Tibial nerve (tissue), 4 donors: ENCODE results near the gene PPP1R12A. TPM values are rescaled to one million over a fixed set of nuclear protein-coding genes. Genes with fewer than 3 reads are reported as not detected.

Source experiments
- DNase-seq, 2 donors: peaks; one replicate each; pipeline ENCODE4 v3.0.0-alpha.2; 2019; ENCODE audit warnings: low spot score in 2 of 2
- H3K27ac ChIP-seq, 4 donors: fragments of 200-600 bp; sonication (generic) in 3 of 4; one replicate each; pipeline ENCODE4 v1.5.1; 2017 to 2019; ENCODE audit warnings: mild to moderate bottlenecking in 1 of 4
- H3K27me3 ChIP-seq, 2 donors: fragments of 200-600 bp; sonication (generic) in 1 of 2; one replicate each; pipeline versions ENCODE4 v1.5.1 to v1.6.0; 2017 to 2019
- H3K36me3 ChIP-seq, 3 donors: fragments of 200-600 bp; sonication (generic); one replicate each; pipeline ENCODE4 v1.5.1; 2018 to 2019
- H3K4me1 ChIP-seq, 4 donors: fragments of 200-600 bp; sonication (generic) in 3 of 4; one replicate each; pipeline ENCODE4 v1.5.1; 2017 to 2019
- H3K4me3 ChIP-seq, 4 donors: fragments of 200-600 bp; sonication (generic) in 3 of 4; one replicate each; pipeline ENCODE4 v1.5.1; 2017 to 2019; ENCODE audit warnings: mild to moderate bottlenecking in 1 of 4, moderate library complexity in 1 of 4
- H3K9me3 ChIP-seq, 4 donors: fragments of 200-600 bp; sonication (generic) in 3 of 4; one replicate each; pipeline ENCODE4 v1.5.1; 2017 to 2019
- EP300 ChIP-seq, 2 donors: sonication (generic); formaldehyde crosslinking; IDR thresholded peaks; one replicate each; pipeline ENCODE4 v1.6.1; 2017; ENCODE audit warnings: antibody characterized with exemption in 2 of 2, mild to moderate bottlenecking in 1 of 2
- POLR2A ChIP-seq, 2 donors: fragments of 450-650 bp; IDR thresholded peaks; one replicate each; pipeline ENCODE4 v1.6.1; 2017; ENCODE audit warnings: antibody characterized with exemption in 2 of 2, mild to moderate bottlenecking in 2 of 2, moderate library complexity in 2 of 2
- WGBS, 2 donors: methylation state at CpG; one replicate each; pipeline ENCODE4 v1.1.5; 2018; 5-methylcytosine and 5-hydroxymethylcytosine counted together
- total RNA-seq, 4 donors: library from RNA; depleted of rRNA; stranded (reverse); fragments of >200 nt; gene quantifications; one replicate each; pipeline ENCODE4 v1.1.0, GENCODE V29; 2016
- TF ChIP-seq, protein P1 (sequence below), 5 experiments: fragments of 200-600 bp in 3 of 5; fragments of 450-650 bp in 2 of 5; sonication (generic) in 3 of 5; IDR thresholded peaks; one replicate each; pipeline ENCODE4 v1.5.1; 2016 to 2019; ENCODE audit warnings: antibody characterized with exemption in 5 of 5, mild to moderate bottlenecking in 3 of 5, moderate library complexity in 2 of 5

Gene PPP1R12A
- total RNA-seq, 4 donors from 2014 or later = 84.3 to 137 (median 99.6) TPM

DNA sequence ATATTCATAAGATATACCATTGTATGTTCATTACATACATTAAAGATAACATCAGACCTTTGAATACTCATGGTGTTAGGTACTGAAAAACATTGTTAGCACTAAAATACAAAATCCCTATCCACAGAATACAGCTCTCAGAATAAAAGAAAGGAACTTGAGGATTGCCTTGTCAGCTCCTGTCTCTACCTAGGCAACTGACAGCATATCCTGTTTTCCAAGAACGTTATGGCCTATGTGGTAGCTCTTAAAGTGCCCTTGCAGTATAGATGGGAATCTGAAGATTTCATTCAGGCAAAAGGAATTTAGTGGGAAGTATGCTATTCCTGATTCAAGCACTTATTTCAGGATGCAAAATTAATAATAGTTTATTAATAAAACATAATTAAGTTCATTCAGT lies 1.8 kb upstream of the PPP1R12A start:
- H3K4me3 ChIP-seq = peak overlapping the region in 1 of 4 donors; percentile 82
- peak overlapping the region in 2 of 4 donors; percentile 95 to 97 for H3K27ac ChIP-seq
- H3K27me3 ChIP-seq = no peaks in the 10 kb centered on the region
- no peaks in the 10 kb centered on the region for H3K9me3 ChIP-seq
- no peak for DNase-seq
- H3K36me3 ChIP-seq = no peaks in the 10 kb centered on the region
- H3K4me1 ChIP-seq = peaks cover 0 to 40% (median 14%) of the 10 kb centered on the region in 4 donors
- TF ChIP-seq POLR2A (IDR thresholded peaks at IDR 0.05) = no peak
- no peak for TF ChIP-seq EP300 (IDR thresholded peaks at IDR 0.05)
- TF ChIP-seq, protein P1, sequence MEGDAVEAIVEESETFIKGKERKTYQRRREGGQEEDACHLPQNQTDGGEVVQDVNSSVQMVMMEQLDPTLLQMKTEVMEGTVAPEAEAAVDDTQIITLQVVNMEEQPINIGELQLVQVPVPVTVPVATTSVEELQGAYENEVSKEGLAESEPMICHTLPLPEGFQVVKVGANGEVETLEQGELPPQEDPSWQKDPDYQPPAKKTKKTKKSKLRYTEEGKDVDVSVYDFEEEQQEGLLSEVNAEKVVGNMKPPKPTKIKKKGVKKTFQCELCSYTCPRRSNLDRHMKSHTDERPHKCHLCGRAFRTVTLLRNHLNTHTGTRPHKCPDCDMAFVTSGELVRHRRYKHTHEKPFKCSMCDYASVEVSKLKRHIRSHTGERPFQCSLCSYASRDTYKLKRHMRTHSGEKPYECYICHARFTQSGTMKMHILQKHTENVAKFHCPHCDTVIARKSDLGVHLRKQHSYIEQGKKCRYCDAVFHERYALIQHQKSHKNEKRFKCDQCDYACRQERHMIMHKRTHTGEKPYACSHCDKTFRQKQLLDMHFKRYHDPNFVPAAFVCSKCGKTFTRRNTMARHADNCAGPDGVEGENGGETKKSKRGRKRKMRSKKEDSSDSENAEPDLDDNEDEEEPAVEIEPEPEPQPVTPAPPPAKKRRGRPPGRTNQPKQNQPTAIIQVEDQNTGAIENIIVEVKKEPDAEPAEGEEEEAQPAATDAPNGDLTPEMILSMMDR (IDR thresholded peaks at IDR 0.05) = no peak
- 0 to 8% methylated on average over 1 of the region's 1 CpG for WGBS, 2 donors

DNA sequence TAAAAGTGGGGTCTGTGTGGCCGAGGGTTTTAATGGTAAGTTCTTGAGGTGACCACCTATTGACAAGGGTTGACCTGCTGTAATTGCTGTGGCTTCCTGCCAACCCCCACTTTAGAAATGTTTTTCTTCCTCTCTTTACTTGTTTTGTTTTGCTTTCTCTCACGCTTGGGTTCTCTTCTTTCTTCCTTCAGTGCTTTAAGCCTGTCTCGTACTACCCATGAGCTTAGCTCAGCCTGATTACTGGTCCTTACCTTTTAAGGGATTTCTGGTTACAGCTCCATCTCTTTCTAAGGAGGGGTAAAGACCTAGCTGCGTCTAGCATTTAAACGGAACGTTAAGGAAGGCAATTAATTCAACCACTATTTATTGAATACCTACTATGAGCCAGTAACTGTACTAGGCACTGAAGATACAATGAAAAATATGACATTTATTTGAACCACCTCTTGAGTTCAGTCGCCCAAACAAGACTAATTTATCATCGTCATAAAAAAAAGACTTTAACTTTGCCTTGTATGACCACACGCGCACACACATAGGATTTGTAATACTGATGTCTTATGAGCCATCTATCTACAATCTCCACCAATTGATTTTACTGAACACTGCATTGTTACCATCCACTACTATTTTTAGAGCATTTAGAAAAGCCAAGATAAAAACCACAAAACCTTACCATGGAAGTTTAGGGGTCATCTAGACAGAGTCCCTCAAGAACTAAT lies 888 bp upstream of the PPP1R12A start:
- H3K4me3 ChIP-seq = peak overlapping the region; percentile 82 to 97 (median 93)
- TF ChIP-seq, protein P1 (IDR thresholded peaks at IDR 0.05) = no peak
- TF ChIP-seq POLR2A (IDR thresholded peaks at IDR 0.05) (no peak), EP300 (IDR thresholded peaks at IDR 0.05) (no peak)
- H3K27ac ChIP-seq = peak overlapping the region; percentile 91 to 97 (median 96)
- no peaks in the 10 kb centered on the region for H3K9me3 ChIP-seq
- peak in 1 of 2 donors; percentile 37 for DNase-seq
- no peaks in the 10 kb centered on the region for H3K27me3 ChIP-seq
- H3K4me1 ChIP-seq = peaks cover 0 to 47% (median 14%) of the 10 kb centered on the region in 4 donors
- WGBS, 2 donors = 14 to 15% methylated on average over 10 of the region's 10 CpGs
- H3K36me3 ChIP-seq = no peaks in the 10 kb centered on the region

DNA sequence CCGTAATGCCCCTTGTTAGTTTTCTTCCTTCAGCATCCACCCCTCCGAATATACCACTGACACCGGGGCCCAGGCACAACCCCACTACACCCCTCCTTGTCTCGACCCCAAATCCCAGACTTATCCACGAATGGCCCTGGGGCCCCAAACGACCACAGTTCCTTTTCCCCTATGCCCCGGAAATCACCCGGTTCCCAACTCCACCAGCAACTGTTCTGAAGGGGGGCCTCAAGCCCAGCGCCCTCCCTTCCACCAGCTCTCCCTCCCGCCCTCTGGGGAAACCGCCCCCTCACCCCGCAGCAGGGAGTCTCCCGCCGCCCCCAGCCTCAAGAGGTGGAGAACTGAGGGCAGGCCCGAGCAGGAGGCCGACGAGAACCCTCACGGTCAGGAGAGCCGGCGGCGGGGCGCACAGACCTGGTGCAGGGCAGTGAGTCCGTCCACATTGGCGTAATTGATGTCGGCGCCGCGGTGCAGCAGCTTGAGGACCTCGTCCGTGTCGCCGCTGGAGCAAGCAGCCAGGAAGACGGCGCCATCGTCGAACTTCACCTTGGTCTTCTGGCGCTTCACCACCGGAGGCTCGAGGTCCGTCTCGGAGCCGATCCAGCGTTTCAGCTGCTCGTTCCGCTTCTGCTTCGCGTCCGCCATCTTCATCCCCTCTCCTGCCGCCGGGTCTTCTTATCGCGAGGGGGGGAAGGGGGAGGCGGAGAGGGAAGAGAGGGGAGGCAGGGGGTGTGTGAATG lies 446 bp downstream of the PPP1R12A start:
- Histone ChIP-seq H3K36me3 (no peaks in the 10 kb centered on the region), H3K27ac (peak overlapping the region; percentile 91 to 97 (median 96)), H3K4me1 (peaks cover 0 to 48% (median 14%) of the 10 kb centered on the region in 4 donors), H3K4me3 (peak overlapping the region; percentile 82 to 97 (median 93)), H3K27me3 (no peaks in the 10 kb centered on the region), H3K9me3 (no peaks in the 10 kb centered on the region)
- peak; percentile 26 for DNase-seq
- 0% methylated on average over 45 to 53 of the region's 53 CpGs for WGBS, 2 donors
- TF ChIP-seq POLR2A (IDR thresholded peaks at IDR 0.05) = no peak
- TF ChIP-seq, protein P1 (IDR thresholded peaks at IDR 0.05) = no peak
- no peak for TF ChIP-seq EP300 (IDR thresholded peaks at IDR 0.05)

DNA sequence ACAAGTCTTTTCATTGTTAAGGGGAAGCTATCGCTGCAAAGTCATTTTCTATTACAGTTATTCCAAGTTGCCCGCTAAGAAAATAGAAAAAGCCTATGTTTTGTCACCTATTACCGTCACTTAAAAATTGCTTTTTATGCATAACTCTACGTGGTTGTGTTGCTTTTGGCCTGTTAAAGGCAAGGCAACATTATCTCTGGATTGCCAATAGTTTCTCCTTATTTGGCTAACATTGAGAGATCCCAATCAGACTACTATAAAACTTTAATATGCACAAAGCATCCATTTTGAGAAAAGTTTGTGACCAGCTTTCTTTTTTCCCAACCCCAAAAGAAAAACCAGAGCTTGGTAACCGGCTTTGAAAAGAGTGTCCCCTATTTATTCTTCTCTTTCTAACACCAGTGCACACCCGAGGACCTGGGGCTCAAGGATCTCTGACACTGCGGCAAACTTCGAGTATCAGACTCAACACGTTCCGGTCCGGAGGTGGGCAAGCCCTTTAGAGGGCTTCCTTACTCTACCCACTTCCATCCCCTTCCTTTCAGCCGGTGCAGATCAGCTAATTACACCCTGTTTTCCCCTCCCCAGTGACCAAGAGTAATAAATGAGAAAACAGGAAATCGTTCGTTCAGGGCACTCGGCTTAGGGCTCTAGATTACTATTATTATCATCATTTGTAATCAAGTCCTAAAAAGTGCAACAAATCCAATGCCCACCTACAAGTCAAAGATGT lies 1.2 kb downstream of the PPP1R12A start:
- H3K4me3 ChIP-seq = peak overlapping the region; percentile 82 to 97 (median 93)
- H3K27me3 ChIP-seq = no peaks in the 10 kb centered on the region
- H3K27ac ChIP-seq = peak overlapping the region; percentile 91 to 97 (median 96)
- peak in 1 of 2 donors; percentile 17 for DNase-seq
- H3K36me3 ChIP-seq = no peaks in the 10 kb centered on the region
- H3K4me1 ChIP-seq = peaks cover 0 to 56% (median 14%) of the 10 kb centered on the region in 4 donors
- WGBS, 2 donors = 0 to 1% methylated on average over 15 of the region's 15 CpGs
- H3K9me3 ChIP-seq = no peaks in the 10 kb centered on the region
- TF ChIP-seq POLR2A (IDR thresholded peaks at IDR 0.05) (no peak), EP300 (IDR thresholded peaks at IDR 0.05) (no peak)
- TF ChIP-seq, protein P1 (IDR thresholded peaks at IDR 0.05) = no peak
